Measurements from ENCODE around the gene TRRAP.
"Not testable (repeated sequence)": the region's sequence is repeated elsewhere in the genome, so short reads cannot be mapped to it uniquely, and the experiment has no call there.

TRRAP gene

DNA sequence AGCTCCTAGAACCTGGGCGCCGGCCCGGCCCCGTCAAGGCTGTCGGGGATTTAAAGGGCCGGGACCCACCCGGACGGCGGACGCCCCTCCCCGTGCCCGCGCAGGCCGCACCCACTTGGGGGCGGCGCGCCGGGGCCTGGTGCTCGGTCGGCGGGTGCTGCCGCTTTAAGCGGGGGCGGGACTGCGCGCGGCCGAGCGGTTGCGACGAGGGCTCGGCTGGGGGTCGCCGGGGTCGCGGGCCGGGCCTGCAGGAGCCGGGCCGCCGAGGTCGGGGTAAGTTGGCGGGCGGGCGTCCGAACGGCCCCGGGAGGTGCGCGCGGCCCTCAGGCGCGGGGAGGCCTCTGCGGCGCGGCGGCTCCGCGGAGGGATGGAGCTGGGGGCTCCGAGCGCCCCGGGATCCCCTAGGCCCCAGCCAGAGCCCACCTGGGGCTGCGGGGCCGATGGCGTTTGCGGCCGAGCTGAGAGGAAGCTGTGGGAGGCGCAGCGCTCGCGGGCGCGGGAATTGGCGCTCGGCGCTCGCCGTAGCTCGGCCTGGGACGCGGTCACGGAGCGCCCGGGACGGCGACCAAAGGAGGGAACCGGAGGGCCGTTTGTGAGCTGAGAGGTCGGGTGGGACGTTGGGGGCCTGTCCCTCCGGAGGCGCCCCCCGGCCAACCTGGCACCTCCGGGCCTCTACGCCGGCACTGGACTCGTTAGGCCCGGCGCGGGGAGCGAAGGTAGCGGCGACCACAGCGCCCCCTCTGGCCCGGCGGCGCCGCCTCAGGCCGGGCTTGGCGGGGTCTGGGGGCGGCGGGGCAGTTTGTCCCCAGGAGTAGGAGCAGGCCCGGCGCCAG lies at the start of gene TRRAP:
Gene TRRAP, plus strand, starts transcription at position 168 of the 833 bp plus-strand sequence. CDS start 2,619 bp downstream, outside the sequence.
- DNase-seq: peak; percentile 95

DNA sequence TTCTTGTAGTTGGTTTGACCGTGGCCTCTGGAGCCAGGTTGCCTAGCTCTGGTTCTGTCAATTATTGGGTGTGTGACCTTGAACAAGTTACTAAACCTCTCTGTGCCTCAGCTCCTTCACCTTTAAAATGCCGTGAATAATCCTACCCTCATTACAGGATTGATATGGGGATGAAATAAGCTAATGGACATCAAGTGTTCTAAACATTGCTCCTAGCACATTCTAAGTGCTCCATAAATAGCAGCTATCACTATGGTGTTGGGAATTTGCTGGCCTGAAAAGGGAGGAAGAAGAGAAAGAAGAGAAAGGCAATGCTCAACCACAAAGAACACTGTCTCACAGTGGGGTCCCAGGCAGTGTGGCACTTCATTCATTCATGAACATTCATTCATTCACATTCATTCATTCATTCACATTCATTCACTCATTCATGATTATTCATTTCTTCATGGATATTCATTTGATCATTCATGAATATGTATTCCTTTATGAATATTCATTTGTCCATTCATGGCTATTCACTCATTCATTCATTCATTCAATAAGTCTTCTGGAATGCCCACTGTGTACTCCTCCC lies 47.3 kb upstream of the TRRAP start:
- DNase-seq: no peak

DNA sequence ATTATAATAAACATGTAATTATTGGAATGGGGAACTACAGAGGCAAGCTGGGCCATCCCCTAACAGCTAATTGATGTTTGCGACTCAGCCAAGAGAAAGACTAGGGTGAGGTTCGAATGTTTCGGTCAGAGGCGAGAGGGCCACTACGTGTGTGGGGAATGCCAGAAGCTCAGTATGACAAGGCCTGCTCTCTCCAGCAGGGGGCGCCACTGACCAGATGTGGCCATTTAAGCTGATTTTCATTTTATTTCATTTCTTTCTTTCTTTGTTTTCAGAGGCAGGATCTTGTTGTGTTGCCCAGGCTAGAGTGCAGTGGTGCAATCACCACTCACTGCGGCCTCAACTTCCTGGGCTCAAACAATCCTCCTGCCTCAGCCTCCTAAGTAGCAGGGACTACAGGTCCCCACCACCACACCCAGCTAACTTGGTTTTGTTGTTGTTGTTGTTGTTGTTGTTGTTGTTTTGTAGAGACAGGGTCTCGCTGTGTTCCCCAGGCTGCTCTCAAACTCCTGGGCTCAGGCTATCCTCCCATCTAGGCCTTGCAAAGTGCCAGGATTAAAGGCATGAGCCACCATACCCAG lies 46.6 kb upstream of the TRRAP start:
- DNase-seq: no peak

DNA sequence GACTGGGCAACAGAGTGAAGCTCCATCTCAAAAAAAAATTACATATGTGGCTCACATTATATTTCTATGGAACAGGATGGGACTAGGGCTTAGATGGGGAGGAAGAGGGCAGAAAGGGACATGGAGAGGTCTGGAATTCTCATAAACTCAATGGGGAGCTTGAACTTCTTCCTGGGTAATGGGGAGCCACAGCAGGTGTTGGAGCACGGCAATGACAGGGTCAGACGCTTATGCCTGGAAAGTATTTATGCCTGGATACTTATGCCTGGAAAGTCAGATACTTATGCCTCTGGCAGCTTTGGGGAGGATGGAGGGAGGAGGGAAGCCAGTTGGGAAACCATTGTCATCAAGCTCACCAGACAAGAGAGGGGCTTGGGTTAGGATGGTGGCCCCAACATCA lies 45.3 kb upstream of the TRRAP start:
- DNase-seq: no peak

DNA sequence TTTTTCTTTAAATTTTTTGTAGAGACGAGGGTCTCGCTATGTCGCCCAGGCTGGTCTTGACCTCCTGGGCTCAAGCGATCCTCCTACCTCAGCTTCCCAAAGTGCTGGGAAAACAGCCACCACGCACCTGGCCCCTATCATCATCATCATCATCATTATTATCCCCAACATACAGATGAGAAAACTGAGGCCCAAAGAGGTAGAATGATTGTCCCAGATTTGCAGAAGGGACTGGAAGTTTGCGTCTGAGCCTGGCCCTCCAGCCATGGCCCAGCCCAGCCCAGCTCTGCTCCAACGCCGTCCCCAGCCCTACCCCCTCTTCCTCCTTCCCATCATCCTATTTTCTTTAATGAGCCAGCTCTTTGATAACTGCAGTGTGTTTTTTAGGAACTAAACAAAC lies 43.4 kb upstream of the TRRAP start:
- no peak for DNase-seq

DNA sequence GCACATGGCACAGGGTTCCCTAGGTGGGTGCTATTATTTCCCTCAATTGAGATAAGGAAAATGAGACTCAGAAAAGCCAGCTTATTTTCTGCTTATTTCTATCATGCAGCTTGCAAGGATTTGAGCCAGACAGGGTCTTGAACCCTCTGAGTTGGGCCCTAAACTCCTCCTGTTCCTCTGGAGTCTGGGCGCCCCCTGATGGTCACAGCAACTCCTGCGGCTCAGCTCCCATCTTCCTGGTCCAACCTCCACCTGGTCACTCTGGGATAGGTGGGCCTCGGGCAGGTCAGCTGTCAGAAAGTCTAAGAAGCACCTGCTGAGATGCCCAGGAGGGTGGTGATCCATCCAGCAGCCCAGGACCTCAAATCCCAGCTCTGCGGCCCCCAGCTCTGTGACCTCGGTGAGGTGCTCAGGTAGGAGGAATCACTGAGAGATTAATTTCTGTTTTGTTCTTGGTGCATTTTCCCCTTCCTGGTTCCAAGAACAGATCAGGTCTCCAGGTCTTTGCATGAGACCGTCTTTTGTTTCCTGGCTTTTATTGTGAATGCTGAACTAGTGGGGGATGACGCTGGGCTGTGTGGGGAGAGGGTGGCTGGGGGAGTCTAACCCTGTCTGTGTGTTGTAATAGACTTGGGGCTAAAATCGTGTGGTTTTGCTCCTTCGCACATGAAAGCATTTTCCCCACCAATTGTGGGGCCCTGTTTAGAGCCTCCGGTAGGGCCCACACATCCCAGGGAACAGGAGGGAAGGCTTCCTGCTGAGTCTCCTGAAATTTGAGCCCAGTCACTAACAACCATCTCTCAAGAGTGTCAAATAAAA lies 41.3 kb upstream of the TRRAP start:
- peak; percentile 72 for DNase-seq

DNA sequence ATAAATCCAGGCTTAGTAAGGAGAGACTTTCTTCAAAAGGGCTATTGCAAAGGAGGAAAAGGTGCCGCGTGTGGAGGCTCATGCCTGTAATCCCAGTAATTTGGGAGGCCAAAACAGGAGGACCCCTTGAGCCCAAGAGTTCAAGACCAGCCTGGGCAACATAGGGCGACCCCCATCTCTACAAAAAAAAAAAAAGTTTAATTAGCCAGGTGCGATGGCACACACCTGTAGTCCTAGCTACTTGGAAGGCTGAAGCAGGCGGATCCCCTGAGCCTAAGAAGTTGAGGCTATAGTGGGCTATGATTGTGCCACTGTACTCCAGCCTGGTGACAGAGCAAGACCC lies 40.7 kb upstream of the TRRAP start:
- no peak for DNase-seq

DNA sequence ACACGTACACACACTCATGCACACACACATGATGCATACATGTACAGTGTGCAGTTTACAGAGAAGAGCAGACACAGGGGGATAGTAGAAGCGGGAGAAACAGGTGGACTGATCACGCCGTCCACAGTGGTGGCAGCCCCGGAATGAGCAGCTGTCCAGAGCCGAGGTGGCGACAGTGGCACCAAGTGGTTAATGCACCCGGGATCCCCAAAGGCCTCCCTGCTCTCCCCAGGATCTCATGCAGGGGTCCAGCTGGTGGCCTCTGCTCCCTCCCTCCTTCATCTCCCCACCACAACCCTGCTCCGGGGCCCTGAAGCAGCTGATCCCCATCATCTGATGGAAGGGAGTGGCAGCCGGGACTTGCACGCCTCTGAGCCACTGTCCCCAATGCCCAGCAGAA lies 38.2 kb upstream of the TRRAP start:
- DNase-seq: peak; percentile 47

DNA sequence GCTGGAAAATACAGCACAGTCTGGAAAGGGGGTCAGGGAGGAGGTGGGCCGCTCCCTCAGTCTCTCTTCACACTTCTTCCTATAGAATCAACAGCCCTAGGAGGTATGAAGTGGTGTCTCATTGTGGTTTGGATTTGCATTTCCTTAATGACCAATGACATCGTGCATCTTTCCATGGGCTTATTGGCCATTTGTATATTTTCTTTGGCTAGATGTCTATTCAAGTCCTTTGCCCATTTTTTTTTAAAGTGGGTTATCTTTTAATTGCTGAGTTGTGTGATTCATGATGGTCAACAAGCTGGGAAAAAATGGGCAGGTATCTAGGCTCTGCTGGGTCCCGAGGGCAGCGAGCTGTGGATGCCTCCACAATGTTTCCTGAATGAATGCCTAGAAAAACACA lies 37.6 kb upstream of the TRRAP start:
- DNase-seq: no peak

DNA sequence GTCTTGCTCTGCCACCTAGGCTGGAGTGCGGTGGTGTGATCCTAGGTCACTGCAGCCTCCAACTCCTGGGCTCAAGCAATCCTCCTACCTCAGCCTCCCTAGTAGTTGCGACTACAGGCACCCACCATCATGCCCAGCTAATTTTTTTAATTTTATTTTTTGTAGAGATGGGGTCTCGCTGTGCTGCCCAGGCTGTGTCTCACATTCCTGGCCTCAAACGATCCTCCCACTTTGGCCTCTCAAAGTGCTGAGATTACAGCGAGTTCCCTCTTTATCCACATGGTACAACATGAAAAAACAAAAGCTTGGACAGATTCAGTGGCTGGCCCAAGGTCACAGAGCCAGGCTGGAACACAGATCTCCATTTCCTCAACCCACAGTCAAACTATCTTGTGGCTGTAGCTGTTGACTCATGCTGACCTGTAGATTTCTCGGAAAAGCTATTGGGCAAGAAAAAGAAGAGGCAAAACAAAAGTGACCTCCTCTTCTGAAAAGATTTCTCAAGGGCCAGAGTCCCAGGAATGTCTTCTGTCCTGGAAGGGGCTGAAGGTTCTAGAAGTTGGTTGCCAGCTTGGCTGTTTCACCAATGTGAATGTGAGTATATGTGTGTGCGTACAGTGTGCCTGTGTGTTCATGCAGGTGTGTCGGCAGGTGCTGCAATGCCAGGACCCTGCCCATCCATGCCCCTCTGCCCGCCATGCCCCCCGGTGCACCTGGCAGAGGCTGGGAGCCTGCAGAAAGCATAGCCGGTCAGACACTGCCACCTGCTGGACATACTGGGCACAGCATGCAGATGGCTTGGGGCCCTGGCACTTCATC lies 36.9 kb upstream of the TRRAP start:
- peak; percentile 81 for DNase-seq

DNA sequence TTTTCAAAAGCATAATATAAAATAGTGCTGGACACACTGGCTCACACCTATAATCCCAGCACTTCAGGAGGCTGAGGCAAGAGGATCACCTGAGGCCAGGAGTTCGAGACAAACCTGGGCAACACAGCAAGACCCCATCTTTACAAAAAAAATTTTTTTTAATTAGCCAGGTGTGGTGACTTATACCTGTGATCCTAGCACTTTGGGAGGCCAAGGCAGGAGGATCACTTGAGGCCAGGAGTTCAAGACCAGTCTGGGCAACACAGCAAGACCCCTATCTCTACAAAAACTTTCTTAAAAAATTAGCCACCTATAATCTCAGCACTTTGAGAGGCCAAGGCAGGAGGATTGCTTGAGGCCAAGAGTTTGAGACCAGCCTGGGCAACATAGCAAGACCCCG lies 35.8 kb upstream of the TRRAP start:
- DNase-seq: not testable (repeated sequence)

DNA sequence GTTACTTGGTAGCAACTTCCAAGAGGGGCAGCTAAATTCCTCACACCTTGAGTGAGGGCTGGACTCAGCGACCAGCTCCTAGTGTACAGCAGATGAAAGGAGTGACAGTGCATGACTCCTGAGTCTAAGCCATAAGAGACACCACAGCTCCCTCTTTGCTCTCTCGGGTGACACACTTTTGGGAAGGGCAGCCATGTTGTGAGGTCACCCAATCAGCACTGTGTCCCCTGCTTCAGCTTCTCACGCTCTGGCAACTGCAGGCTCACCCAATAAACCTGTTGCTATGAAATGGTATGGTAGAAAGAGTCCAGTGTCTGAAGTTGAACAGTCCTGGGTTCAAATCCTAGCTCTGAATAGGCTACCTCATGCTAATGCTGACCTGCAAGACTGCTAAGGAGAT lies 29.4 kb upstream of the TRRAP start:
- DNase-seq: no peak

DNA sequence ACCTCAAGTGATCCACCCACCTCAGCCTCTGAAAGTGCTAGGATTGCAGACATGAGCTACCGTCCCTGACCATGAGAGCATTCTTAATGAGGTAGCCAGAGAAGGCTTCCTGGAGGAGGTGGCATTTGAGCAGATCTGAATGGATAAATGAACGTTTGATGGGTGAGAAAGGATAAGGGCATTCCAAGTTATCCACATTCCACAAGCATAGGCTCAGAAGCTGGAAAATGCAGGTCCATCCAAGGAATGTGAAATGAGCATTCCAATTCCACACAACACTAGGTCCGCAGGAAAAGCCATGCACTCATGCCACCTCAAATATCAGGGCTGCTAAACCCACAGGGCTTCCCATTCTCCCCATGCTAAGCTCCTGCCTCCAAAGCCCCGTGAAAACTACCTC lies 25.5 kb upstream of the TRRAP start:
- no peak for DNase-seq

DNA sequence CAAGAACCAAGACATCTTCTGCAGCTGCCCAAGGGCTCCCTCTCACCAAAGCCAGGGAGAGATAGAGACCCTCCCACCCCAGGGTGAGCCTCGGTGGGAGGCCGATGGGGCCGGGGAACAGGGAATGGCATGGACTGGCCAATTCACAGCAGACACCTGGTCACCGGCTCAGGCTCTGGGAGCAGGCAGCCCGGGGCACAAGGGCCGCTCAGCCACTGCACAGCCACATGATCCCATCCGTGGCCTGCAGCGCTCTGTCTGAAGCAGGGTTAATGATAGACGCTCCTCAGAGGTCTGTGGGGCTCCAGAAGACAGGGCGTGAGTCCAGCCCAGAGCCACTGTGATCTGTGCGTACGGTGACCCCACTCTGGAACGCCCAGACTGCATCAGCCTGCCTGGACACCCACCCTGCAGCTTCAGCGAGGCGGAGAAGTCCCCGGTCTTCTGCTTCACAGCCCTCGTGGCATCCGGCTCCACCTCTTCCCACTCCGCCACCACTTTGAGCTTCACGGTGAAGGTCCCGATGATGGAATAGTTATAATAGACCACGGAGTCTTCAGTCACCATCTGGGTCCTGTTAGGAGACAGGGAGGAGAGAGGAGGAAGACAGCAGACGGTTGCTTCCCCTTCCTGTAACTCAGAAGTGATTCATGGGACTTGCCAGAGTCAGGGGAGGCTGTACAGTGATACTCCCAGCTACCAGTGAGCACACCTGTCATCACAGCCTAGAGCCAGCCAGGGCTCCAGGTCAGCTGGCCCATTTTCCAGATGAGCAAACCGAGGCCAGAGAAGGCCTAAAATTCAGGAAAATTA lies 22.5 kb upstream of the TRRAP start:
- DNase-seq: no peak

DNA sequence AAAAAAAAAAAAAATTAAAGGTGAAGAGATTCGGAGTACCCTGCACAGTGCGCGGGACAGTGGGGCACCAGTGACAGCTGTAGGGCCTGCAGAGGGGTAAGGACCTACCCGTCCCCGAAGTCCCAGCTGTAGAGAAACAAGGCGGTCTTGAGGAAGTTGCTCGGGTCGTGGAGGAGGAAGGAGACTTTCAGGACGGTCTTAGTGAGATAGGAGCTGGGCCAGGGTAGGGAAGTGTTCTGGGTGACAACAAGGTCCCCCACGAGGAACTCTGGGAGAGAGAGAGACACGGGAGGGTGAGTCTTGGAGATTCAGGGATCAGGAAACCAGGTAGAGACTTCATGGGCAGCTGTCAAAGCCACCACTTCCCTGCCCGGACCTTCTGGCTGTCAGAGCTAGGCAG lies 18.3 kb upstream of the TRRAP start:
- DNase-seq: no peak

DNA sequence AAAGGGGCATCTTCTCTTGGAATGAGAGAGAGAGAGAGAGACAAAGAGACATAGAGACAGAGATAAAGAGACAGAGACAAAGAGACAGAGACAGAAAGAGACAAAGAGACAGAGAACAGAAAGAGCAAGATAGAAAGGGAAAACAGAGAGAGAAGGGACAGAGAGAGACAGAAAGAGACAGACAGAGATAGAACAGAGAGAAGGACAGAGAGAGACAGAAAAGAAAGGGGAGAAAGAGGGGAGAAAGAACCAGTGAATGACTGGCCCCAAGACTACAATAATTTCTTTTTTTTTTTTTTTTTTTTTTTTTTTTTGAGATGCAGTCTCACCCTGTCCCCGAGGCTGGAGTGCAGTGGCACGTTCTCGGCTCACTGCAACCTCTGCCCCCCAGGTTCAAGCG lies 16.1 kb upstream of the TRRAP start:
- DNase-seq: no peak

DNA sequence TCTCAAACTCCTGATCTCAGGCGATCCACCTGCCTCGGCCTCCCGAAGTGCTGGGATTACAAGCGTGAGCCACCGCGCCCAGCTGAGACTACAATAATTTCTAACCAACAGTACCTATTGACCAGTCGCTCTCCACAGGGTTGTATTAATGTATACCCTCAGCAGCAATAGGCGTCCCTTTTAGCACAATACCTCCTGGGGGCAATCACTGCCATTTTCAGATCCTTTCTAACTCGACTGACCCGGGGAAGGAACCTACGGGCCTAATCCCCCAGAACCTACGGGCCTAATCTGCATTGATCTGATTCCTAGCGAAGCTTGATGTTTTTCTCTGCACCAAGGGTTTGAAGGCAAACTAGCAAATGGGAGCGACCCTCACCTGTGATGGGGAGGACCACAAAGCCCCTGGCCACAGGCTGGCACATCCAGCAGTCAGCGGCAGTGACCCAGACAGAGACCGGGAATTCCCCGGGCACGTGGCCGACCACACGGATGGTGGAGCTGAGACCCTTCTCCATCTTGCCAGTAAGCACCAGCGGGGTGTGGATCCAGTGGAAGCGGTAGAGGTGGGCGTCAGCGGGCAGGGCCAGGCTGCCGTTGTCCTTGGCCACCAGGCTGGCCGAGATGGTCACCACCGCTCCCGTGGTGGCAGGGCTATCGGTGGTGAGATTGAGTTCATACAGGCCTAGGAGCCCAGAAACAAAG lies 15.5 kb upstream of the TRRAP start:
- no peak for DNase-seq

DNA sequence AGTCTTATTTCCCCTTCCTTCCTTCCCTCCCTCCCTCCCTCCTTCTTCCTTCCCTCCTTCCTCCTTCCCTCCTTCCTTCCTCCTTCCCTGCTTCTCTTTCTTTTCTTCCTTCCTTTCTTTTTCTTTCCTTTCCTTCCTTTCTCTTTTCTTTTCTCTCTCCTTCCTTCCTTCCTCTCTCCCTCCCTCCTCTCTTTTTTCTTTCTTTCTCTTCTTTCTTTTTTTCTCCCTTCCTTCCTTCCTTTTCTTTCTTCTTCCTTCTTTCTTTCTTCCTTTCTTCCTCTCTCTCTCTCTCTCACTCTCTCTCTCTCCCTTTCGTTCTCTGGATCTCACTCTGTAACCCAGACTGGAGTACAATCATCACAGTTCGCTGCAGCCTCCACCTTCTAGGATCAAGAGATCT lies 14.7 kb upstream of the TRRAP start:
- DNase-seq: no peak

DNA sequence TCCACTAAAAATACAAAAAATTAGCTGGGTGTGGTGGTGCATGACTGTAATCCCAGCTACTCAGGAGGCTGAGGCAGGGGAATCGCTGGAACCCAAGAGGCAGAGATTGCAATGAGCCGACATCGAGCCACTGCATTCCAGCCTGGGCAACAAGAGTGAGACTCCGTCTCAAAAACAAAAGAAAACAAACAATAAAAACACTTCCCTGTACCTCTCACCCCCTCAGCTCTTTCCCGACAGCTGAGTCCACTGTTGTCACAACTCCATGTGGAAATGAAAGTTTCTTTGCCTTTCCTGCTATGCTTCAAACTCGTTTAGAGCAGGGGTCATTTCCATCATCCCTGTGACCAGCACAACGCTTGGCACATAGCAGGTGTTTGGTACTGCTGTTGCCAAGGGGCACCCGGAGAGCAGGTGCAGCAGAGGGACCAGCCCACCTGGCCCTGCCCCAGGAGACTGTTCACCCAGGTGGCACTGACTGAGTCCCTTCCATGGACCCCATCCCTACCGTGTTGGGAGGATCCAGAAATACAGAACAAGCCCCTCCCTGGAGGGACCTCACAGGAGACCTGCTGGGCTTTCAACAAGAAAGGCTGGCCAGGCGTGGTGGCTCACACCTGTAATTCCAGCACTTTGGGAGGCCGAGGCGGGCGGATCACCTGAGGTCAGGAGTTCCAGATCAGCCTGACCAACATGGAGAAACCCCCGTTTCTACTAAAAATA lies 13.4 kb upstream of the TRRAP start:
- no peak for DNase-seq

DNA sequence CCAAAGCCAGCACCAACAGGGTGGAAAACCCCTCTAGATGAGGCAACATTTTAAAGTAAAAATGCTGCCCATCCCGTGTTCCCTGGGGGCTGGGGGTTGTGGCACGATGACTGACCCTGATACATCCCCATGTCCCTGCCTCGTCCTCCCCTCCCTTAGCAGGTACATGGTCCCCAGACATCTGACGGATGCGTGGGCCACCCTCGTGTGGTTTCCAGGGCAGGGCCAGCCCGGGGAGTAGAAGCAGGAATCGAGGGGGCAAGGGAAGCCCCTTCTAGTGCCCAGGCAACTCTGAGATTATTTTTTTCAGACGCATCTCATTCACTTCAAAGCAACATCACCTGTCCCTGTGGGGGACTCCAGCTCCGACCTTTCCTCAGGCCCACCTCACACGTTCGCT lies 12.0 kb upstream of the TRRAP start:
- no peak for DNase-seq
